Activated T-cell treated with anti-CD3 and anti-CD28 coated beads for 4 hours (primary cell): ENCODE results near the gene SHISAL1.

Source experiments
- DNase-seq: peaks from one replicate; pipeline ENCODE4 v3.0.0-alpha.2; 2020

SHISAL1 gene

DNA sequence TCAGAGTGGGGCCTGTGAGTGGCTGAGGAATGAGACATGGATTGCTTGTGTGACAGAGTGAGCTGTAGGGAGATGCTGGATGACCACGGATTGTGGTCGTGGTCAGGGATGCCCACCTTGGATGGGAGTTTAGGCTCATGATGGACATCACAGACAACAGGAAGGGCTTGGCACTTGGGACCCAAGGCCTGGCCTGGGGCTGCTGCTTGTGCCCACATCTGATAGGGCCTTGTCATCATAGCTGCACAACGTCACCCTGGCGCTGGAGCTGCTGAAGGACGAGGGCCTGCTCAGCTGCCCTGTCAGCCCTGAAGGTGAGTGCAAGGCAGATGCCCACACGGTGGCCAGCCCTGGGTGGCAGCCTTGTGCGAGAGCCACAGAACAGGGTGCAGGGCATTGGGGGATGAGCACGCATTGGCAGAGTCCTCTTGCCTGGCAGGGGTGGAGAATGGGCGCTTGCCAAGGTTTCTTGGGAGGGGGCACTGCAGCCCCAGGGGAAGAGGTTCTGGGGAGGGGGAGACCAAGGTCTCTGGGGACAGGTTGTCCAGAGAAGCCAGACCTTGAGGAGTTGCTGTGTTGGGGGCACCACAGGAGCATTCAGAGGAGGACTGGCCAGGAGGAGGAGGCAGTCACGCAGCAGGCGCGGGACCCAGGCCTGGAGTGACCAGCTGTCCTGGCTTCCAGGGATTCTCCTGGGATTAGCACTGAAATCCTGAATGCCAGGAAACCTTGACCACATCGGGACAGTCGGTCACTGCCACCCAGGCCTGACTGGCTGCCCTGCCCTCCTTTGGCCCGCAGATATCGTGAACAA lies 107.0 kb downstream of the SHISAL1 start:
- no peak for DNase-seq

DNA sequence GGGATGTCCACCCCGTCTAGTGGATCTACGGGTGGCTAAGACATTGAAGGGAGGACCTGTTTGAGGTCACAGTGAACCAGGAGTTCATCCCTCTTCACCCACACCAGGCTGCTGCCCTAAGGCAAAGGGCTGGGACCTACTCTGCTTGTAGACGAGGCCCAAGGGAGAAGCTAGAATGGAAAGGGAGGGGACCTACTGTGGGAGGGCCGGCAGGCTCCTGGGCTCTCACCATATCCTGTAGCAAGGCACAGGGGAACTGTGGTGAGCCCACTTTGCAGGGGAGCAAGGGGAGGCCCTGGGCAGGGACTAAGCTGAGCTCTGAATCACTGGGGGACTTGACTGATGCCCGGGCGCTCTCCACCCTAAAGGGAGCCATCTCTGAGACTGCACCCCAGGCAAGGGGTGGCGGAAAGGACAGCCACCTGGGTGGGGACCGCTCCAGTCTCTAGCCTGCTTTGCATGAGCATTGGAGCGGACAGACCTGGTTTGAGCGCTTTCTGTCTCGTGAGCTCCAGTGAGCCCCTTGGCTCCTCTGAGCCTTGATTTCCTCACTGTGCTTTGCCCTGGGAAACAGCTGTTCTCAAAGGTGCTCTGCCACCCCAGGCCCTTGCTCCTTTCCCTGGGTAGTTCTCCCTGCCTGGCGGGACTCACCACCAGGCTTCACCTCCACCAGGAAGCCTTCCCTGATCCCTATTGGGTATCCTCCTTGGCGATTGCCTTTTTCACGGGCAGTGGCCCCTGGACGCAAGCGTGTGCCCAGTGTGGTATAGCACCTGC lies 107.8 kb downstream of the SHISAL1 start:
- no peak for DNase-seq

DNA sequence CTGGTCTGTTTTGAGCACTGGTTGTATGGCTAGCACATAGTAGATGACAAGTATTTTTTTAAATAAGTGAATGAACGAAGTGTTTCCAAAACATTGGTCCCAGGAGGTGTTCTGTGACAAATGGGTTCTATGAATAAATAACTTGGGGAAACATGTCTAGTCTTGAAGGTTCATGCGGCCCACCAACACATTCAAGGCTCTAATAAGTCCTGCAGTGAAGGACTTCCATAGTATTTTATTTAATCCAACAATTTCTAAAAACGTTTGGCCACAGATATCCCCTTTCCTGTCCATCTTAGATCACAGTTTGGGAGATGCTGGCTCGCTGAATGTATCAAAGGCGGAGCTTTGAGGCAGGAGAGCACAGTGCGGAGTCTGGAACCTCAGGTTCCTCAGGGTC lies 109.5 kb downstream of the SHISAL1 start:
- no peak for DNase-seq

GRCh38 chr22:44202261-44202789 lies 110.4 kb downstream of the SHISAL1 start:
- DNase-seq = no peak

DNA sequence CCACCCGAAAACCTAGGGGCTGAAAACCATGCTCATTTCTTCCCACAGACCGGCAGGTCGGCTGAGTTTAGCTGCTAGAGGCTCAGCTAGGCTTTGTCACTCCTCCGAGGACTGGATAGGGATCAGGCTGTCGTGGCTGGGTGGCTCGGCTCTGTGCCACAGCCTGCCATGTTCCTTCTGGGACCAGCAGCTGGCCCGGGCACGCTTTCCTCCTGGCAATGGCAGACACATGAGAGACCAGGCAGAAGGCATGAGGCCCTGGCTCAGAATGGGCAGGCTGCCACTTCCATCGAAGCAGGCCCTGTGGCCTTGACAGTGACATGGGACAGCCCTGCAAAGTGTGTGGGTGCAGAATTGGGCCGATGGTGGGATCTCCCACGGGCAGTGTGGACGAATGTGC lies 111.1 kb downstream of the SHISAL1 start:
- DNase-seq = no peak

- no peak for DNase-seq
These were observed 111.7 kb downstream of the SHISAL1 start for GRCh38 chr22:44200855-44201550.

DNA sequence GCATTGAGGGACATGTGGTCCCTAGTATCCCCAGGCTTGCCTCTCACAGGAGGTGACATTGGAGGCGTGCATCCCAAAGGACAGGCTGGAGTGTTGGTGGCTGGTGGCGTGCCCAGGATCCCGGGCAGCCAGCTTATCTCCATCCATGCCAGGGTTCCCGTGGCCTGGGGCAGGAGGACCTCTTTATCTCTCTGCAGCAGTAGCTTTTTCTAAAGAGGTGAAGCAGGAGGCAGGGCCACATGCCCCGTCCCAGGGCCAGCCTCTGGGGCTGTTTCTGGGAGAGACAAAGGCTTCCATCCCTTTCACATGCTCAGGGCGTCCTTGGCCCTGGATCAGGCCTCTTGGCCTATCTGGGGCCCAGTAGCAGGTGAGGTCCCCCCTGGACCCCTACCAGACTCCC lies 112.3 kb downstream of the SHISAL1 start:
- no peak for DNase-seq

DNA sequence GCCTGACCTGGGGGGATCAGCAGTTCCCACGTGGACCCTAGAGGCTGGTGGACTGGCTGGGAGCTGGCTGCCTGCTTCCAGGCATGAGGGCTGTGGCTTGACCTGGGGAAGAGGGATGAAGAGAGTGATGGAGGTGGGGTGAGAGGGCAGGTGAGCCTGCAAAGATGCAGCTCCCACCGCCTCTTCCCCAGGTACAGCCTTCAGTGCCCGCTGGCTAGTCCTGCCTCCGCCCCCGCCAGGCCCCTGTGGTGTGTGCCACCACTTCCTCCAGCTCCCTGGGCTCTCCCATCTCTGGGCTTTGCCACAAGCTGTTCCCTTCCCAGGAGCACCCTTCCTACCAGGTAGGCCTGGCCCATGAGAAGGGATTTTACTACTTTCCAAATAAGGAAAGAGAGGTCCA lies 112.9 kb downstream of the SHISAL1 start:
- DNase-seq = no peak

GRCh38 chr22:44199164-44199563 lies 113.6 kb downstream of the SHISAL1 start:
- DNase-seq = no peak

DNA sequence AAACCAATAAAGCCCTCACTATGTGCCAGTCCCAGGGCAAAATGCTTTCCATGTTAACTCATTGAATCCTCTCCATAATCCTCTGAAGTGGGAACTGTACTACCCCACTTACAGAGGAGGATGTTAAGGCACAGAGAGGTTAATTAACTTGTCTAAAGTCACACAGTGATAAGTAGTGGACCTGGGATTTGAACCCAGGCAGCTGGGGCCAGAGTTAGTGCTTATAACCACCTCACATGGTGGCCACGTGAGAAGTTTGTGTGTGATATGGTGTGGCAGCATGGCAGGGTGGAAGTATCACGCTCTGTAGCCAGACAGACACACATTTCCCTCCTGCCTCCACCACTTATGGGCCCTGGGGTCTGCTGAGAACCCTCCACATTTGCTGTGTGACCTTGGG lies 115.5 kb downstream of the SHISAL1 start:
- DNase-seq = no peak

GRCh38 chr22:44196731-44197131 lies 116.0 kb downstream of the SHISAL1 start:
- DNase-seq = no peak

- DNase-seq = no peak
These were observed 116.5 kb downstream of the SHISAL1 start for GRCh38 chr22:44196241-44196640.

- no peak for DNase-seq
These were observed 117.4 kb downstream of the SHISAL1 start for GRCh38 chr22:44195189-44195871.

GRCh38 chr22:44194569-44194968 lies 118.2 kb downstream of the SHISAL1 start:
- no peak for DNase-seq
